GM23338 (cell line): ENCODE results near the gene UNKL. TPM values are rescaled to one million over a fixed set of nuclear protein-coding genes. Genes with fewer than 3 reads are reported as not detected.

Experiments used
- ATAC-seq: fragments of 200-7000 bp; cut with Tn5 transposase; 3 replicates; pipeline ENCODE4 v1.9.1; 2020
- DNase-seq: peaks from one replicate; pipeline ENCODE4 v3.0.0-alpha.2; 2015; ENCODE audit warnings: low spot score
- H2AFZ ChIP-seq: fragments of 200-600 bp; sonication (generic); 2 replicates; pipeline ENCODE4 v1.8.0; 2016; ENCODE audit warnings: antibody characterized with exemption, mild to moderate bottlenecking, moderate library complexity
- H3F3A ChIP-seq: fragments of 200-600 bp; sonication (generic); replicated peaks from 2 replicates; pipeline ENCODE4 v1.8.0; 2017; ENCODE audit warnings: antibody characterized with exemption, mixed run types, low read depth
- H3K27ac ChIP-seq: fragments of 200-600 bp; sonication (generic); 2 replicates; pipeline ENCODE4 v1.6.1; 2016; ENCODE audit warnings: low read depth
- H3K27me3 ChIP-seq: fragments of 200-600 bp; sonication (generic); 2 replicates; pipeline ENCODE4 v1.8.0; 2016; ENCODE audit warnings: mild to moderate bottlenecking, mixed run types, moderate library complexity; ENCODE audit not compliant: insufficient read depth
- H3K36me3 ChIP-seq: fragments of 200-600 bp; sonication (generic); 2 replicates; pipeline ENCODE4 v1.8.0; 2016; ENCODE audit warnings: mild to moderate bottlenecking; ENCODE audit not compliant: insufficient read depth
- H3K4me1 ChIP-seq: fragments of 200-600 bp; sonication (generic); 2 replicates; pipeline ENCODE4 v1.8.0; 2016; ENCODE audit warnings: mild to moderate bottlenecking, moderate library complexity; ENCODE audit not compliant: insufficient read depth
- H3K4me2 ChIP-seq: fragments of 200-600 bp; sonication (generic); 2 replicates; pipeline ENCODE4 v1.7.1; 2017; ENCODE audit warnings: mixed run types
- H3K4me3 ChIP-seq: fragments of 200-600 bp; sonication (generic); 2 replicates; pipeline ENCODE4 v1.6.1; 2016; ENCODE audit warnings: mixed run types
- H3K79me2 ChIP-seq: fragments of 200-600 bp; sonication (generic); replicated peaks from 2 replicates; pipeline ENCODE4 v1.8.0; 2017; ENCODE audit warnings: mild to moderate bottlenecking; ENCODE audit not compliant: insufficient read depth
- H3K9me2 ChIP-seq: fragments of 200-600 bp; sonication (generic); 2 replicates; pipeline ENCODE4 v1.8.0; 2017; ENCODE audit not compliant: insufficient read depth
- H4K20me1 ChIP-seq: fragments of 200-600 bp; sonication (generic); replicated peaks from 2 replicates; pipeline ENCODE4 v1.8.0; 2017; ENCODE audit warnings: mild to moderate bottlenecking; ENCODE audit not compliant: insufficient read depth
- H3K27ac Mint-ChIP-seq: 2 replicates; pipeline ENCODE4 v1.8.0; 2020; ENCODE audit warnings: inconsistent platforms, mild to moderate bottlenecking, moderate library complexity, mixed read lengths
- H3K27me3 Mint-ChIP-seq: 3 replicates; pipeline ENCODE4 v1.8.0; 2022; ENCODE audit warnings: low read depth, mild to moderate bottlenecking, moderate library complexity, mixed read lengths, inconsistent platforms; ENCODE audit not compliant: insufficient read depth, poor library complexity
- H3K36me3 Mint-ChIP-seq: 3 replicates; pipeline ENCODE4 v1.8.0; 2021; ENCODE audit warnings: low read depth, mild to moderate bottlenecking, inconsistent platforms, moderate library complexity, mixed read lengths
- H3K4me1 Mint-ChIP-seq: 3 replicates; pipeline ENCODE4 v1.8.0; 2020; ENCODE audit warnings: mild to moderate bottlenecking, inconsistent platforms, mixed read lengths
- H3K4me3 Mint-ChIP-seq: 3 replicates; pipeline ENCODE4 v1.8.0; 2021; ENCODE audit warnings: moderate library complexity, mild to moderate bottlenecking, inconsistent platforms, mixed read lengths
- H3K9me3 Mint-ChIP-seq: 3 replicates; pipeline ENCODE4 v1.8.0; 2020; ENCODE audit warnings: moderate library complexity, mild to moderate bottlenecking, inconsistent platforms, mixed read lengths
- EZH2 ChIP-seq: fragments of 200-600 bp; sonication (generic); IDR thresholded peaks from one replicate; pipeline ENCODE4 v1.8.0; 2017; ENCODE audit warnings: antibody characterized with exemption, mild to moderate bottlenecking, low read depth; ENCODE audit not compliant: unreplicated experiment
- EZH2phosphoT487 ChIP-seq: fragments of 200-600 bp; sonication (generic); IDR thresholded peaks from one replicate; pipeline ENCODE4 v1.8.1; 2018; ENCODE audit warnings: antibody characterized with exemption; ENCODE audit not compliant: unreplicated experiment
- POLR2AphosphoS5 ChIP-seq: IDR thresholded peaks from 2 replicates; pipeline ENCODE4 v1.6.1; 2016; ENCODE audit warnings: antibody characterized with exemption, low read depth
- ZNF114 ChIP-seq: fragments of 250-450 bp; sonication (Bioruptor Pico); IDR thresholded peaks from 2 replicates; pipeline ENCODE4 v1.5.0; 2020; ENCODE audit warnings: mild to moderate bottlenecking, moderate library complexity
- ZNF331 ChIP-seq: fragments of 250-450 bp; sonication (Bioruptor Pico); IDR thresholded peaks from 2 replicates; pipeline ENCODE4 v1.5.0; 2020; ENCODE audit warnings: low read depth, mild to moderate bottlenecking, moderate library complexity
- polyA plus RNA-seq: library from polyadenylated mRNA; unstranded; fragments of >200 nt; fragmentation: Nextera tagmentation; extraction: Ambion mirVana; gene quantifications from 2 replicates; pipeline ENCODE4 v1.2.1, GENCODE V29; 2016
- total RNA-seq: library from RNA; depleted of rRNA; stranded (reverse); fragments of >200 nt; shearing (Covaris generic); gene quantifications from 2 replicates; pipeline ENCODE4 v1.2.3, GENCODE V29; 2014
- TF ChIP-seq, protein P1 (sequence below): IDR thresholded peaks from one replicate; pipeline ENCODE4 v1.6.1; 2018; ENCODE audit warnings: antibody characterized with exemption; ENCODE audit not compliant: unreplicated experiment
- TF ChIP-seq, protein P2 (sequence below): IDR thresholded peaks from 2 replicates; pipeline ENCODE4 v1.6.1; 2016; ENCODE audit warnings: antibody characterized with exemption
- TF ChIP-seq, protein P3 (sequence below): fragments of 250-450 bp; sonication (Bioruptor Pico); IDR thresholded peaks from 2 replicates; pipeline ENCODE4 v1.5.0; 2020; ENCODE audit warnings: mild to moderate bottlenecking, moderate library complexity

Gene UNKL
- total and polyA plus RNA-seq, 2 experiments from 2014 or later, result 16.7 to 28.7 TPM

DNA sequence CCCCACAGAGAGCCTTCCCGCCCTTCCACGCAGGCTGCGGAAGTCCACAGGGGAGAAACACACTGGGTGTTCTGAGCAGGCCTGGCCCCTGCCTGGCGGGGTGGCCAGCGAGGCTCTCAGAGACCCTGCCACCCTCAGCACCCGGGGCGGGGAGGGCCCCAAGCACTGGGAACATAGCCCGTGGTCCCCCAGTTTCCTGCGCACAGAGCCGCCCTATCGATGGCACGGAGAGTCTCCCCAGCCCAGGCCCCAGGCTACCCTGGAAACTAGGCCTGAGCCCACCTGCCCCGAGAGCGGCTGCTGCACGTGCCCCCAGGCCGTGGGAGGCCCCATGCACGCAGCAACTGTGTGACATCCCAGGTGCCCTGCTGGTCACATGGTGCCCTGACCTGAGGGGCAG, 40.1 kb upstream of the UNKL start:
- Mint-ChIP-seq H3K27me3 (peaks cover 9% of the 10 kb centered on the region), H3K4me1 (no peaks in the 10 kb centered on the region; the same call in 2 of the 3 replicates), H3K36me3 (peaks cover 15% of the 10 kb centered on the region), H3K4me3 (no peak overlapping the region), H3K9me3 (no peaks in the 10 kb centered on the region), H3K27ac (no peak overlapping the region)
- H3F3A ChIP-seq, result no peaks in the 10 kb centered on the region
- H3K27me3 ChIP-seq, result no peaks in the 10 kb centered on the region
- H3K4me2 ChIP-seq, result no peak overlapping the region
- H3K4me1 ChIP-seq, result no peaks in the 10 kb centered on the region
- no peak for DNase-seq
- no peaks in the 10 kb centered on the region for H3K9me2 ChIP-seq
- no peaks in the 10 kb centered on the region for H4K20me1 ChIP-seq
- H3K4me3 ChIP-seq, result no peak overlapping the region
- H2AFZ ChIP-seq, result no peak overlapping the region
- H3K27ac ChIP-seq, result no peak overlapping the region
- H3K79me2 ChIP-seq, result no peaks in the 10 kb centered on the region
- H3K36me3 ChIP-seq, result no peaks in the 10 kb centered on the region
- ATAC-seq, result no peak
- TF ChIP-seq, protein P1, sequence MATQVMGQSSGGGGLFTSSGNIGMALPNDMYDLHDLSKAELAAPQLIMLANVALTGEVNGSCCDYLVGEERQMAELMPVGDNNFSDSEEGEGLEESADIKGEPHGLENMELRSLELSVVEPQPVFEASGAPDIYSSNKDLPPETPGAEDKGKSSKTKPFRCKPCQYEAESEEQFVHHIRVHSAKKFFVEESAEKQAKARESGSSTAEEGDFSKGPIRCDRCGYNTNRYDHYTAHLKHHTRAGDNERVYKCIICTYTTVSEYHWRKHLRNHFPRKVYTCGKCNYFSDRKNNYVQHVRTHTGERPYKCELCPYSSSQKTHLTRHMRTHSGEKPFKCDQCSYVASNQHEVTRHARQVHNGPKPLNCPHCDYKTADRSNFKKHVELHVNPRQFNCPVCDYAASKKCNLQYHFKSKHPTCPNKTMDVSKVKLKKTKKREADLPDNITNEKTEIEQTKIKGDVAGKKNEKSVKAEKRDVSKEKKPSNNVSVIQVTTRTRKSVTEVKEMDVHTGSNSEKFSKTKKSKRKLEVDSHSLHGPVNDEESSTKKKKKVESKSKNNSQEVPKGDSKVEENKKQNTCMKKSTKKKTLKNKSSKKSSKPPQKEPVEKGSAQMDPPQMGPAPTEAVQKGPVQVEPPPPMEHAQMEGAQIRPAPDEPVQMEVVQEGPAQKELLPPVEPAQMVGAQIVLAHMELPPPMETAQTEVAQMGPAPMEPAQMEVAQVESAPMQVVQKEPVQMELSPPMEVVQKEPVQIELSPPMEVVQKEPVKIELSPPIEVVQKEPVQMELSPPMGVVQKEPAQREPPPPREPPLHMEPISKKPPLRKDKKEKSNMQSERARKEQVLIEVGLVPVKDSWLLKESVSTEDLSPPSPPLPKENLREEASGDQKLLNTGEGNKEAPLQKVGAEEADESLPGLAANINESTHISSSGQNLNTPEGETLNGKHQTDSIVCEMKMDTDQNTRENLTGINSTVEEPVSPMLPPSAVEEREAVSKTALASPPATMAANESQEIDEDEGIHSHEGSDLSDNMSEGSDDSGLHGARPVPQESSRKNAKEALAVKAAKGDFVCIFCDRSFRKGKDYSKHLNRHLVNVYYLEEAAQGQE, result no peak
- TF ChIP-seq, protein P2, sequence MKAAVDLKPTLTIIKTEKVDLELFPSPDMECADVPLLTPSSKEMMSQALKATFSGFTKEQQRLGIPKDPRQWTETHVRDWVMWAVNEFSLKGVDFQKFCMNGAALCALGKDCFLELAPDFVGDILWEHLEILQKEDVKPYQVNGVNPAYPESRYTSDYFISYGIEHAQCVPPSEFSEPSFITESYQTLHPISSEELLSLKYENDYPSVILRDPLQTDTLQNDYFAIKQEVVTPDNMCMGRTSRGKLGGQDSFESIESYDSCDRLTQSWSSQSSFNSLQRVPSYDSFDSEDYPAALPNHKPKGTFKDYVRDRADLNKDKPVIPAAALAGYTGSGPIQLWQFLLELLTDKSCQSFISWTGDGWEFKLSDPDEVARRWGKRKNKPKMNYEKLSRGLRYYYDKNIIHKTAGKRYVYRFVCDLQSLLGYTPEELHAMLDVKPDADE, result no peak
- no peak for TF ChIP-seq ZNF114 (CRISPR knock-in tag)
- TF ChIP-seq EZH2phosphoT487, result no peak
- TF ChIP-seq, protein P3, sequence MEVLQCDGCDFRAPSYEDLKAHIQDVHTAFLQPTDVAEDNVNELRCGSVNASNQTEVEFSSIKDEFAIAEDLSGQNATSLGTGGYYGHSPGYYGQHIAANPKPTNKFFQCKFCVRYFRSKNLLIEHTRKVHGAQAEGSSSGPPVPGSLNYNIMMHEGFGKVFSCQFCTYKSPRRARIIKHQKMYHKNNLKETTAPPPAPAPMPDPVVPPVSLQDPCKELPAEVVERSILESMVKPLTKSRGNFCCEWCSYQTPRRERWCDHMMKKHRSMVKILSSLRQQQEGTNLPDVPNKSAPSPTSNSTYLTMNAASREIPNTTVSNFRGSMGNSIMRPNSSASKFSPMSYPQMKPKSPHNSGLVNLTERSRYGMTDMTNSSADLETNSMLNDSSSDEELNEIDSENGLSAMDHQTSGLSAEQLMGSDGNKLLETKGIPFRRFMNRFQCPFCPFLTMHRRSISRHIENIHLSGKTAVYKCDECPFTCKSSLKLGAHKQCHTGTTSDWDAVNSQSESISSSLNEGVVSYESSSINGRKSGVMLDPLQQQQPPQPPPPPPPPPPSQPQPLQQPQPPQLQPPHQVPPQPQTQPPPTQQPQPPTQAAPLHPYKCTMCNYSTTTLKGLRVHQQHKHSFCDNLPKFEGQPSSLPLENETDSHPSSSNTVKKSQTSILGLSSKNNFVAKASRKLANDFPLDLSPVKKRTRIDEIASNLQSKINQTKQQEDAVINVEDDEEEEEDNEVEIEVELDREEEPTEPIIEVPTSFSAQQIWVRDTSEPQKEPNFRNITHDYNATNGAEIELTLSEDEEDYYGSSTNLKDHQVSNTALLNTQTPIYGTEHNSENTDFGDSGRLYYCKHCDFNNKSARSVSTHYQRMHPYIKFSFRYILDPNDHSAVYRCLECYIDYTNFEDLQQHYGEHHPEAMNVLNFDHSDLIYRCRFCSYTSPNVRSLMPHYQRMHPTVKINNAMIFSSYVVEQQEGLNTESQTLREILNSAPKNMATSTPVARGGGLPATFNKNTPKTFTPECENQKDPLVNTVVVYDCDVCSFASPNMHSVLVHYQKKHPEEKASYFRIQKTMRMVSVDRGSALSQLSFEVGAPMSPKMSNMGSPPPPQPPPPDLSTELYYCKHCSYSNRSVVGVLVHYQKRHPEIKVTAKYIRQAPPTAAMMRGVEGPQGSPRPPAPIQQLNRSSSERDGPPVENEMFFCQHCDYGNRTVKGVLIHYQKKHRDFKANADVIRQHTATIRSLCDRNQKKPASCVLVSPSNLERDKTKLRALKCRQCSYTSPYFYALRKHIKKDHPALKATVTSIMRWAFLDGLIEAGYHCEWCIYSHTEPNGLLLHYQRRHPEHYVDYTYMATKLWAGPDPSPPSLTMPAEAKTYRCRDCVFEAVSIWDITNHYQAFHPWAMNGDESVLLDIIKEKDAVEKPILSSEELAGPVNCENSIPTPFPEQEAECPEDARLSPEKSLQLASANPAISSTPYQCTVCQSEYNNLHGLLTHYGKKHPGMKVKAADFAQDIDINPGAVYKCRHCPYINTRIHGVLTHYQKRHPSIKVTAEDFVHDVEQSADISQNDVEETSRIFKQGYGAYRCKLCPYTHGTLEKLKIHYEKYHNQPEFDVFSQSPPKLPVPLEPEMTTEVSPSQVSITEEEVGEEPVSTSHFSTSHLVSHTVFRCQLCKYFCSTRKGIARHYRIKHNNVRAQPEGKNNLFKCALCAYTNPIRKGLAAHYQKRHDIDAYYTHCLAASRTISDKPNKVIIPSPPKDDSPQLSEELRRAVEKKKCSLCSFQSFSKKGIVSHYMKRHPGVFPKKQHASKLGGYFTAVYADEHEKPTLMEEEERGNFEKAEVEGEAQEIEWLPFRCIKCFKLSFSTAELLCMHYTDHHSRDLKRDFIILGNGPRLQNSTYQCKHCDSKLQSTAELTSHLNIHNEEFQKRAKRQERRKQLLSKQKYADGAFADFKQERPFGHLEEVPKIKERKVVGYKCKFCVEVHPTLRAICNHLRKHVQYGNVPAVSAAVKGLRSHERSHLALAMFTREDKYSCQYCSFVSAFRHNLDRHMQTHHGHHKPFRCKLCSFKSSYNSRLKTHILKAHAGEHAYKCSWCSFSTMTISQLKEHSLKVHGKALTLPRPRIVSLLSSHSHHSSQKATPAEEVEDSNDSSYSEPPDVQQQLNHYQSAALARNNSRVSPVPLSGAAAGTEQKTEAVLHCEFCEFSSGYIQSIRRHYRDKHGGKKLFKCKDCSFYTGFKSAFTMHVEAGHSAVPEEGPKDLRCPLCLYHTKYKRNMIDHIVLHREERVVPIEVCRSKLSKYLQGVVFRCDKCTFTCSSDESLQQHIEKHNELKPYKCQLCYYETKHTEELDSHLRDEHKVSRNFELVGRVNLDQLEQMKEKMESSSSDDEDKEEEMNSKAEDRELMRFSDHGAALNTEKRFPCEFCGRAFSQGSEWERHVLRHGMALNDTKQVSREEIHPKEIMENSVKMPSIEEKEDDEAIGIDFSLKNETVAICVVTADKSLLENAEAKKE (CRISPR knock-in tag), result no peak
- TF ChIP-seq EZH2, result no peak
- TF ChIP-seq ZNF331 (CRISPR knock-in tag), result no peak
- no peak for TF ChIP-seq POLR2AphosphoS5
